Measurements from ENCODE around the gene GRPEL1.

DNA sequence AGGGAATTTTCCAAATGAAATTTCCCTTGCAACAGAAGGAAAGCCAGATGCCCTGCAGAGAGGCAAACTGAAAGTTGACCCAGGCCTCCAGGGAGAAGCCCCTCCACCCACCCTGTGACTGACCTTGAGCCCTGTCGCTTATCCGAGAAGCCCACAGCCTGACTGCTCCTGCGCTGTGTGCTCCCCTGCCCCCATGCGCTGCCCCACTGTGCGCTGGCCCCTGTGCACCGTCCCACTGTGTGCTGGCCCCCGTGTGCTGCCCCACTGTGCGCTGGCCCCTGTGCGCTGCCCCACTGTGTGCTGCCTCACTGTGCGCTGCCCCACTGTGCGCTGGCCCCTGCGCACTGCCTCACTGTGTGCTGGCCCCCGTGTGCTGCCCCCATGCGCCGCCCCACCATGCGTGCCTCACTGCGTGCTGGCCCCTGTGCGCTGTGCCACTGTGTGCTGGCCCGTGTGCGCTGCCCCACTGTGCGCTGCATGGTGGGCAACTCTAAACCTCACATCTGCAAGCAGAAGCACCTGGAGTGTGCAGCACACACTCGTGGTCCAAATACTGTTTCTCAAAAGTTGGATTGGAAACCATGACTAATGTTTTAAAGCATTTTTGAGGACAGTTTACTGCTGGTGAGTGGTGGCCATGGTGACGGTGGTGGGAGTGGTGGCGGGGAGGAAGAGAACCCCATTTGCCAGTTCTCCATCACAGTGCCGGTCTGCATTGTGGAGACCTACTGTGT lies 8.3 kb upstream of the GRPEL1 start:
- TF ChIP-seq, protein P1, sequence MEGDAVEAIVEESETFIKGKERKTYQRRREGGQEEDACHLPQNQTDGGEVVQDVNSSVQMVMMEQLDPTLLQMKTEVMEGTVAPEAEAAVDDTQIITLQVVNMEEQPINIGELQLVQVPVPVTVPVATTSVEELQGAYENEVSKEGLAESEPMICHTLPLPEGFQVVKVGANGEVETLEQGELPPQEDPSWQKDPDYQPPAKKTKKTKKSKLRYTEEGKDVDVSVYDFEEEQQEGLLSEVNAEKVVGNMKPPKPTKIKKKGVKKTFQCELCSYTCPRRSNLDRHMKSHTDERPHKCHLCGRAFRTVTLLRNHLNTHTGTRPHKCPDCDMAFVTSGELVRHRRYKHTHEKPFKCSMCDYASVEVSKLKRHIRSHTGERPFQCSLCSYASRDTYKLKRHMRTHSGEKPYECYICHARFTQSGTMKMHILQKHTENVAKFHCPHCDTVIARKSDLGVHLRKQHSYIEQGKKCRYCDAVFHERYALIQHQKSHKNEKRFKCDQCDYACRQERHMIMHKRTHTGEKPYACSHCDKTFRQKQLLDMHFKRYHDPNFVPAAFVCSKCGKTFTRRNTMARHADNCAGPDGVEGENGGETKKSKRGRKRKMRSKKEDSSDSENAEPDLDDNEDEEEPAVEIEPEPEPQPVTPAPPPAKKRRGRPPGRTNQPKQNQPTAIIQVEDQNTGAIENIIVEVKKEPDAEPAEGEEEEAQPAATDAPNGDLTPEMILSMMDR (IDR thresholded peaks at IDR 0.05; ENCODE audit: poor library complexity), result no peak
- TF ChIP-seq EZH2phosphoT487 (IDR thresholded peaks at IDR 0.05; ENCODE audit: low read depth, severe bottlenecking, unreplicated experiment), result no peak
- TF ChIP-seq EZH2 (IDR thresholded peaks at IDR 0.05; ENCODE audit: borderline replicate concordance), result no peak

All from hepatocyte (in vitro differentiated cells).